SHP77 treated with DMSO at 0.1 percent for 48 hours (cell line): ENCODE measurements around the gene AJUBA.
"Not testable (repeated sequence)": the region's sequence is repeated elsewhere in the genome, so short reads cannot be mapped to it uniquely, and the experiment has no call there.

Experiments used
- DNase-seq: peaks from one replicate; lab custom pipeline; 2025; lab: John Stamatoyannopoulos, UW

The AJUBA gene

GRCh38 chr14:23006188-23006534 is 23.8 kb upstream of the AJUBA start:
- no peak for DNase-seq

GRCh38 chr14:23005451-23006187 is 23.3 kb upstream of the AJUBA start:
- DNase-seq, result no peak

- DNase-seq, result not testable (repeated sequence)
Observed at GRCh38 chr14:23004274-23004673, 21.9 kb upstream of the AJUBA start.

GRCh38 chr14:23002592-23002991 is 20.2 kb upstream of the AJUBA start:
- no peak for DNase-seq

- no peak for DNase-seq
Observed at GRCh38 chr14:23000860-23001259, 18.5 kb upstream of the AJUBA start.

GRCh38 chr14:22998329-22999012 is 16.1 kb upstream of the AJUBA start:
- no peak for DNase-seq

- DNase-seq, result no peak
Observed at GRCh38 chr14:22997676-22998323, 15.4 kb upstream of the AJUBA start.

GRCh38 chr14:22996768-22997654 is 14.7 kb upstream of the AJUBA start:
- DNase-seq, result no peak

- DNase-seq, result no peak
Observed at GRCh38 chr14:22995889-22996625, 13.7 kb upstream of the AJUBA start.

- no peak for DNase-seq
Observed at GRCh38 chr14:22994762-22995275, 12.5 kb upstream of the AJUBA start.

GRCh38 chr14:22993517-22993916 is 11.2 kb upstream of the AJUBA start:
- no peak for DNase-seq

GRCh38 chr14:22991852-22992251 is 9.5 kb upstream of the AJUBA start:
- no peak for DNase-seq

- no peak for DNase-seq
Observed at GRCh38 chr14:22987291-22987690, 4.9 kb upstream of the AJUBA start.

- peak; percentile 57 for DNase-seq
Observed at GRCh38 chr14:22986508-22987054, 4.2 kb upstream of the AJUBA start.

- DNase-seq, result no peak
Observed at GRCh38 chr14:22985894-22986507, 3.6 kb upstream of the AJUBA start.

GRCh38 chr14:22984959-22985658 is 2.8 kb upstream of the AJUBA start:
- no peak for DNase-seq

GRCh38 chr14:22981876-22982476 is 375 bp downstream of the AJUBA start:
- DNase-seq, result no peak

- DNase-seq, result no peak
Observed at GRCh38 chr14:22981090-22981875, 1.1 kb downstream of the AJUBA start.

- DNase-seq, result no peak
Observed at GRCh38 chr14:22980672-22981089, 1.7 kb downstream of the AJUBA start.
